HG02798 (cell line): Measurements from ENCODE around the gene TGFBR3L.
"Not testable (repeated sequence)": the region's sequence is repeated elsewhere in the genome, so short reads cannot be mapped to it uniquely, and the experiment has no call there.

ENCODE experiments used
- ATAC-seq: cut with Tn5 transposase; IDR thresholded peaks from one replicate; pipeline ENCODE4 v1.9.1; 2021; ENCODE audit warnings: mild to moderate bottlenecking; ENCODE audit not compliant: unreplicated experiment, poor library complexity

TGFBR3L gene

DNA sequence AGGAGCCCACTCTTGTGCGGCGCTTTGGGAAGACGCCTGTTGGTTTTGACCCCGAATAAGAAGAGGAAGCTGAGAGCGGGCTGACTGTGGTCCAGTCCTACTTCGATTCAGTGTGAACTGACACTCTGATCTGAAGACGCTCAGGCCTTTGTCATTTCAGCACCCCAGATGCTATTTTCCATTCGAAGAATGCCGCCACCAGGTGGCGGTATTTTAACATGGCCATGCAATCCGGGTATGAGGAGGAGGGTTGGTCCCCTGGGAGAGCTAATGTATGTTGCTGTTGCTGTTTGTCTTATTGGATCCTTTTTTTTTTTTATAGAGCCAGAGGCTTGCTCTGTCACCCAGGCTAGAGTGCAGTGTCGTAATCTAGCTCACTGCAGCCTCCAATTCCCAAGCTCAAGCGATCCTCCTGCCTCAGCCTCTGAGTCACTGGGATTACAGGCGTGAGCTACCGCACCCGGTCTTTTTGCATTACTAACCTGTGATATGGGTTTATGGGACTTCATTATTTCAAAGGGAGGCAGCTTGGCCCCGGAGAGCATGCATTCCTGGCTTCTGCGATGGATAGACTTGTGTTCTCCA, 29.6 kb downstream of the TGFBR3L start:
- peak; percentile 21 for ATAC-seq

DNA sequence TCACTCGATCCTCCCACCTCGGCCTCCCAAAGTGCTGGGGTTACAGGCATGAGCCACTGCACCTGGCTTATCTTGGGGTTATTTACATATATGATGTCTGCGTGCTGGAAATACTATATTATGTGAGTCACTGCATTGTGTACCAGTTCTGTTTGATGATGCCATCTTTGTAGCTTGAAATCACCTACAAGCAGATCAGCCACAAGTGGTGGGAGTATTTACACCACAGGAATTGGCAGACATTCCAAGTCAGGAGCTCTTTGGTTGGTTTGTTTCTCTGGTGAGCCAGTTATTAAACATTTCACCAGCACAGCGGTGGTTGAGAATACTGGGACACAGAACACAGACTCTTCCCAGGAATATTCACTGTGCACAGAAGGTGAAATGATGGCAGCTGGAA, 33.3 kb downstream of the TGFBR3L start:
- no peak for ATAC-seq

GRCh38 chr19:7953060-7953459, 38.4 kb downstream of the TGFBR3L start:
- no peak for ATAC-seq

- no peak for ATAC-seq
Measured at GRCh38 chr19:7953576-7953975, 38.9 kb downstream of the TGFBR3L start.

DNA sequence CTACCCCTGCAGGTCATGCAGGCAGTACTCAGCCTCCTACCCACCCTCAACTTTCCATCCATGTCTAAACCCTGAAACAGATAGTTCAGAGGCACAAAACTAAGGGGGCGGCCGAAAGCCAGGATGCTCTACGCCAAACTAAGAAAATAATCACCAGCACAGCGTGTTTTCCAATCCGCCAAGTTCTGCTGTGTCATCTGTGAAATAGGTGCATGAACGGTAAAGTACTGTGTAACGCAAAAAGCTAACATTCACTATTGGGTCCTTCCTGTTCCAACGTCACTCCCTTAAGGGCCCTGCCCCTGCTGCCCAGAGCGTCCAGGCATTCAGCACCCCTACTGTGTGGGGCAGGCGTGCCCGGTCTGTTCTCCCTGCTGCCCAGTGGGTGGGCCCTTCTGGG, 41.1 kb downstream of the TGFBR3L start:
- no peak for ATAC-seq

DNA sequence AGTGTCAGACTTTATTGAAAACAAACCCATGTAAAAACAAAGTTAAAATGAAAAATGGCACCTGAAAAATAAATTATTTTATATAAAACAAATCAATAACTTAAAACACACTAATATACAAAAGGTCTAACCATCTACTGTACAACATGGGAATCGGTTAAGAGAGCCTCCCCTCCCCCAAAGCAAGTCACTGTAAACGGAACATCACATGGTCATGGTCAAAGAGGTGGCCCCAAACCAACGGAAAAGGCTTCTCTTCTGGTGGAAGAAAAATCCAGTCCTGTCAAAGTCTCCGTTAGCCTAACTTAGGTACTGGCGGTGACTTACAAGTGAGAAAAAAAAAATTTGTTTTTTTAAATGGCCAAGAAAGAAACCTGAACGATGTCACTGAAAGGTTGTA, 44.6 kb downstream of the TGFBR3L start:
- ATAC-seq, result no peak

- not testable (repeated sequence) for ATAC-seq
Measured at GRCh38 chr19:7961082-7961481, 46.5 kb downstream of the TGFBR3L start.

DNA sequence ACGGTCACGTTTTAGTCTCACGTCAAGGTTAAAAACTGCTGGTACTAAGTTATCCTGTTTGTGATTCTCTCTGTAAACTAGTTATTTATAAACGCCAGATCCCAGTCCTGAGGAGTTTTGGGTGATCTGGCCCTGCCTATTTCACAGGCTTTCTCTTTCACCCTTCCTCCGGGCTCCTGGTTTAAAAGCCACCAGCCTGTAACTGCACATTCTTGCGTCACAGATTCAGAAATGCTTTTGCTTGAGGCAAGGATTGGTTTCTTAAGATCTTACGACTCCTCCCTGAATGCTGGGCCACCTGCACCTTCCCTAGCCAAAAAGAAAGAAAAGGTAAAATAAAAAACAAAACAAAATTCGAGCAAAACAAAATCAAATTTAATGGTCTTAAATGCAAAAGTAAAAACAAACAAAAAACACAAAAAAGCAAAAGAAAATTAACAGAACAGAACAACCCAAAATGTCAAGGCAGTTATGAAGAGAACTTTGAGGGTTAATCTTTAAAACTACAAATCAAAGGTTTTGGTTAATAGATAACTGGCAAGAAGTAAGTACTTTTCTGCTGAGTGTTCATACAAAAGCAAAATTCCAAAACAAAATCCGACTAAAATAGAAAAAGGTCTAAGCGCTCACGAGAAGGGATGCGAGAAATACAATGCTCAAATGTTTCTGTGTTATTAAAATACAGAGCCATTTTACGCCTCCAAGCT, 47.4 kb downstream of the TGFBR3L start:
- no peak for ATAC-seq

DNA sequence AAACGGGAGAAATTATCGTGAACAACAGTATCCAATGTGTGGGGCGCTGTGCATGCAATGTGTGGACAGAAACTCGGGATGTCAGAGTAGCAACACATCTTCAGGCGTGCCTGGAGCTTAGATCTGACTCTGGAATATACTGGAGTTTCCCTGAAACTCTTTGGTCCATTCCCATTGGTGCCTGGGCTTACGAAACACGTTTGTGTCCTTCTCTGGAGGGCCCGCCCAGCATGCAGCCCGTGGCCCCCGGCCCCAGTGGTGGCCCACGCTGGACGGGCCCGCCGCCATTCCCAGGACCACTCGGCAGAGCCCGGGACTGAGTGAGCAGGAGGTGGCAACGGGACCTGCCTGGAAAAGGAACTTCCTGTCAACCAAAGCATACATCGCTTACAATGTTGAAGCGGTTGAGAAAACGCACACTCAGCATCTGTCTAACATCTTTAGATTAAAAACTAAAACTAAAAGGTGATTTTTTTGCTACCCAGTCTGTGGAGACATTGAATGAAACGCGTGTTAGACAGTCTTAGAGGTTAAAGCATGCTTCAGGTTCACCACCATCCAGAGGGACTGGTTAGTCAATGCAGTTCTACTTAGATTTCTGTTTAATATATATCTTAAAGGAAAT, 48.1 kb downstream of the TGFBR3L start:
- no peak for ATAC-seq

DNA sequence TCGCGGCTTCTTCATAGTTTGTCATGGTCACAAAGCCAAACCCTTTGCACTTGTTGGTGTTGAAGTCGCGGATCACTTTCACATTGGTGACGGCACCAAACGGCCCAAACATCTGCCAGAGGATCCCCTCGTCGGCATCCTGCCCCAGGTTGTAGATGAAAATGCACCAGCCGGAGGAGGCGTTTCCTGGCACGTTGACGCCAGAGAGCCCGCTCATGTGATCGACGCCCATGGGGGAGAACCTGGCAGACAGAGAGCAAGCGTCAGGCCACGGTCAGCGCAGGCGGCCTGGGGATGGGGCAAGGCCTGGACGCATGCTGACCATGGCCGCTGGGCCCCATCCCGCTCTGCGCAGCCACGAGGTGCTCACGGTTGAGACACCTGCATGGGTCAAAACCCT, 48.9 kb downstream of the TGFBR3L start:
- ATAC-seq, result no peak

DNA sequence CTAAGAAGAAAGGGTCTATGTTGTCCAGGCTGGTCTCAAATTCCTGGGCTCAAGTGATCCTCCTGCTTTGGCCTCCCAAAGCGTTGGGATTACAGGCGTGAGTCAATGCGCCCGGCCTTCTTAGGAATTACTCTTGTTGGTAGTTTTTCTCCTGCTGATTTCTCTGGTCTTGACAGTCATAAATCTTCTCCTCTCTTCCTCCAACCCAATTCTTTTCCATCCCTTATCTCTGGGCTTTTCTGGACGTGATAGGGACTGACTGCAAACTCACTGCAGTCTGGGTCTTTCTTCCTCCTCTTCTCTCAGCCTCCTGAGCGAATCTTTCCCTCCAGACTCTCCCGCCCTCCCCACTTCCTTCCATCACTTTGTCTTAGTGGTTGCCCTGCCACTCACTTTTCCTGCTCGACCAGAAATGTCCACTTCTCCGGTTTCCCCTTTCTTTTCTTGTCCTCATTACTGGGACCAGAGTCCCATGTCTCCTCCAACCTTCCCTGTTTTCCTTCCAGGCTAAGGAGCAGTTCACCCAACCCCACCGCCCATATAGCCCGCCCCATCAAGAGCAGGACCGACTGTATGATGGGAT, 50.7 kb downstream of the TGFBR3L start:
- no peak for ATAC-seq

DNA sequence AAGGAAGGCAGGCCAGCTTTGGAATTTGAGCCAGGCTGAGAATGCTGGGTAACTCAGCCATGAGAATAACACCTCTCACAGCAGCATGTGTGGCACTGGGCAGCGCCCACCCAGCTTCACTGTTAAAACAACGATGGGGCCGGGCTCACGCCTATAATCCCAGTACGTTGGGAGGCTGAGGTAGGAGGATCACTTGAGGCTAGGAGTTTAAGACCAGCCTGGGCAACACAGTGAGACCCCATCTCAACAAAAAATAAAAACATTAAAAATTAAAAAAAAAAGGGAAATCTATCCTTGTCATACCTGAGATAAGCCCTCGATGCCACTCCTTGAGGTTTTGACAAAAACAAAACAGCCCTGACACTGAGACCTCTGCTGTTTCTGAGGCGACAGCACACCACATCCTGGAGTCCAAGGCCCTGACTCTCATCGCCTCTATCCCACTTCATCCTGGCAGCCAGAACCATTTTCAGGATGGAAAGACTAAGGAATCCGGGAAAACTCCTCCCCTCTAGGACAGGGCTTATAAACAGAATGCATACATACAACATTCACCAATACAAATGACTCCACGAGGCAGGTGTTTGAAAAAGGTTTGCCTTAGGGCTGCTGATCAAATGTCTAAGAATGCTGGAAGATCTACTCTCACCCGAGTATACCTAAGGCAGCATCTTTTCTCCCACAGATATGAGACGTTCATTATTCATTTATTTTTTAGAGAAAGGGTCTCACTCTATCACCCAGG, 51.5 kb downstream of the TGFBR3L start:
- ATAC-seq, result no peak

DNA sequence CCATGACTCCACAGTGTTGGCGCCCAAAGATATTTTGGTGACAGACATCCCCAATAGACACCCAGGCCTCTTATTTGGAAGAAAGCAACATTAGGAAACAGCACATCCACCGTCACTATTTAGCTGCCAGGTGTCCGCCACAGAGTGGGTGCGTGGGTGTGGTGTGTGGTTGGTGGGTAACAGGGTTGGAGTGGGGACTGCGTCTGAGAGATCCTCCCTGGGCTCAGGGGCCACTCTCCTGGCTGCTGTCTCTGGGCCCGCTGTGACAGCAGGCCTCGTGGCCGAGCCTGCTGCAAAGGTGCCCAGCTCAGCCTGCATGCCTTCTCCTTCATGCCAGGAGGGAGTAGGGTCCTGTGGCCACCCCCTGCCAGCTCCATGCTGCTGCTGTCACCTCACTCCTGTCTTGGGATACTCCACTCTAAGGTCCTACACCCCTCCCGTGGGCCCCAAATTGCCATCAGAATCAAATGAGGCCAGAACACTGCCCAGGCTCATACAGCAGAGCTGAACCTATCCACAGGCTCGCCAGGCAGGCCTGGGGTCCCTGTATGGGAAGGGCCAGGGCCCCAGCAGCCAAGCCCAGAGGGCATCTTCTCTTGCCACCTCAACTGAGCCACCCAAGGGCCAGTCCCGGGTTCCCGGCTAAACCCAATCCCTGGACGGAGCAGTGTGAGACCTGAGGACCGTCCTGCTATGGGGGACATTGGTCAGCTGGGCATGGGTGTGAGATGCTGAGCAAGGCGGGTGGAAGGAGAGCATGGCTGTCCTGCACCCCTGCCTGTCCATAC, 53.6 kb downstream of the TGFBR3L start:
- ATAC-seq, result no peak
